Brain microvascular endothelial cell (primary cell): ENCODE results near the gene RANBP17.

Experiments
- DNase-seq: peaks from one replicate; pipeline ENCODE4 v3.0.0-alpha.2; 2020
- H3K27ac ChIP-seq: fragments of 250-450 bp; sonication (Bioruptor Pico); 2 replicates; pipeline ENCODE4 v1.5.1; 2020; ENCODE audit warnings: mild to moderate bottlenecking, moderate library complexity
- H3K27me3 ChIP-seq: fragments of 250-450 bp; sonication (Bioruptor Pico); replicated peaks from 2 replicates; pipeline ENCODE4 v1.5.1; 2020; ENCODE audit warnings: mild to moderate bottlenecking
- H3K36me3 ChIP-seq: fragments of 250-450 bp; sonication (Bioruptor Pico); replicated peaks from 2 replicates; pipeline ENCODE4 v1.5.1; 2020; ENCODE audit warnings: mild to moderate bottlenecking
- H3K4me3 ChIP-seq: 2 replicates; pipeline ENCODE4 v1.5.1; 2011; ENCODE audit warnings: low read depth, mild to moderate bottlenecking, control low read depth, low read length, moderate library complexity
- CTCF ChIP-seq: IDR thresholded peaks from 2 replicates; pipeline ENCODE4 v1.5.1; 2011; ENCODE audit warnings: low read depth, mild to moderate bottlenecking, moderate library complexity, low read length, control low read depth, inconsistent platforms; ENCODE audit errors: missing control alignments
- in situ Hi-C: cut with HindIII; loops from 2 replicates; pipeline ENCODE4 v1.10.0; 2017; ENCODE audit warnings: low sequenced_read_pairs, low pct_ligation_motif_present

The RANBP17 gene

GRCh38 chr5:171322527-171322926 is 460.7 kb downstream of the RANBP17 start:
- in situ Hi-C loops = no loop called here
- Histone ChIP-seq H3K36me3 (no peaks in the 10 kb centered on the region), H3K27ac (no peak overlapping the region), H3K27me3 (peaks cover 70% of the 10 kb centered on the region), H3K4me3 (no peak overlapping the region)
- no peak for TF ChIP-seq CTCF
- DNase-seq = no peak

- Histone ChIP-seq H3K27me3 (peaks cover 66% of the 10 kb centered on the region), H3K27ac (no peak overlapping the region), H3K36me3 (no peaks in the 10 kb centered on the region), H3K4me3 (no peak overlapping the region)
- TF ChIP-seq CTCF = no peak
- in situ Hi-C loops = no loop called here
- DNase-seq = no peak
These were observed 461.2 kb downstream of the RANBP17 start for GRCh38 chr5:171323007-171323406.

GRCh38 chr5:171323806-171324632 is 462.2 kb downstream of the RANBP17 start:
- Histone ChIP-seq H3K4me3 (no peak overlapping the region), H3K27ac (no peak overlapping the region), H3K27me3 (peaks cover 57% of the 10 kb centered on the region), H3K36me3 (no peaks in the 10 kb centered on the region)
- DNase-seq = no peak
- TF ChIP-seq CTCF = no peak
- in situ Hi-C loops = no loop called here

GRCh38 chr5:171330021-171330420 is 468.2 kb downstream of the RANBP17 start:
- in situ Hi-C loops = no loop called here

GRCh38 chr5:171335616-171336015 is 473.8 kb downstream of the RANBP17 start:
- no peak for TF ChIP-seq CTCF
- H3K36me3 ChIP-seq = no peaks in the 10 kb centered on the region
- H3K4me3 ChIP-seq = no peak overlapping the region
- DNase-seq = no peak
- in situ Hi-C loops = no loop called here
- H3K27ac ChIP-seq = no peak overlapping the region
- H3K27me3 ChIP-seq = peaks cover 4% of the 10 kb centered on the region

More at GRCh38 chr5:171330021-171330420, 468.2 kb downstream of the RANBP17 start:
- Histone ChIP-seq H3K36me3 (no peaks in the 10 kb centered on the region), H3K27me3 (peaks cover 11% of the 10 kb centered on the region), H3K4me3 (no peak overlapping the region), H3K27ac (no peak overlapping the region)
- no peak for TF ChIP-seq CTCF
- DNase-seq = no peak
